Upper lobe of left lung (tissue), 4 donors: ENCODE results near the gene DLGAP4.

Source experiments
- POLR2A ChIP-seq, 4 donors: fragments of 450-650 bp; IDR thresholded peaks; one replicate each; pipeline ENCODE4 v1.5.1; 2016 to 2017; ENCODE audit warnings: antibody characterized with exemption in 4 of 4, mild to moderate bottlenecking in 2 of 4
- TF ChIP-seq, protein P1 (sequence below), 6 experiments: fragments of 450-650 bp in 4 of 6; fragments of 200-600 bp in 2 of 6; sonication (generic) in 2 of 6; IDR thresholded peaks; one replicate each; pipeline ENCODE4 v1.5.1; 2016 to 2019; ENCODE audit warnings: antibody characterized with exemption in 6 of 6

DNA sequence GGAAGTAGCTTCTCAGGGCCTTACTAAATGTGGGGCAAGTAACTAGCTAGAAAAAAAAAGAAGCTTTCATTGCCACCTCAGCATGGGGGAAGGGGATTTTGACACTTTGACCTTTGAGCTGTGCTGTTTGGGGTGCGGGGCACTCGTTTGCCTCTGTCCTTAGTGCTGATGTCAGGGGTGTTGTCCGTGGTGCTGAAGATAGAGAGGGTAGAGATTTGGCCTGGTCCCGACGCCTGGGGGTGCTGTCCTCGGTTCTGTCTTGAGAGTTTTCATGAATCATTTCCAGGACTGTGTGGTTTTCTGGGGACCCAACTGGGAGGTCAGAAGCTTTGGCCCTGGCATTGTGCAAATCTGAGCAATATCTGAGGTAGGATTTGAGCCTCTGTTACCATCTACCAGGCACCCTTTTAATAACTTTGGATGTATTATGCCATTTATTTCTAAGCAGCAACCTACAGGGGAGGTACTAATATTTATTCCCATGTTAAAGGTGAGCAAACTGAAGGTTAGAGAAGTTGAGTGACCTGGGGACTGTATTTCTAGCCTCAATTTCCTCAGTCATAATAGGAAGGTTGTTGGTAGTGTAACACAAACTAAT, 78.0 kb downstream of the DLGAP4 start:
- TF ChIP-seq, protein P1, sequence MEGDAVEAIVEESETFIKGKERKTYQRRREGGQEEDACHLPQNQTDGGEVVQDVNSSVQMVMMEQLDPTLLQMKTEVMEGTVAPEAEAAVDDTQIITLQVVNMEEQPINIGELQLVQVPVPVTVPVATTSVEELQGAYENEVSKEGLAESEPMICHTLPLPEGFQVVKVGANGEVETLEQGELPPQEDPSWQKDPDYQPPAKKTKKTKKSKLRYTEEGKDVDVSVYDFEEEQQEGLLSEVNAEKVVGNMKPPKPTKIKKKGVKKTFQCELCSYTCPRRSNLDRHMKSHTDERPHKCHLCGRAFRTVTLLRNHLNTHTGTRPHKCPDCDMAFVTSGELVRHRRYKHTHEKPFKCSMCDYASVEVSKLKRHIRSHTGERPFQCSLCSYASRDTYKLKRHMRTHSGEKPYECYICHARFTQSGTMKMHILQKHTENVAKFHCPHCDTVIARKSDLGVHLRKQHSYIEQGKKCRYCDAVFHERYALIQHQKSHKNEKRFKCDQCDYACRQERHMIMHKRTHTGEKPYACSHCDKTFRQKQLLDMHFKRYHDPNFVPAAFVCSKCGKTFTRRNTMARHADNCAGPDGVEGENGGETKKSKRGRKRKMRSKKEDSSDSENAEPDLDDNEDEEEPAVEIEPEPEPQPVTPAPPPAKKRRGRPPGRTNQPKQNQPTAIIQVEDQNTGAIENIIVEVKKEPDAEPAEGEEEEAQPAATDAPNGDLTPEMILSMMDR (IDR thresholded peaks at IDR 0.05): no peak
- TF ChIP-seq POLR2A (IDR thresholded peaks at IDR 0.05): no peak
